HEK293 (cell line): ENCODE results near the gene IFT172.

Experiments
- ZNF830 ChIP-seq: fragments of 450-650 bp; IDR thresholded peaks from 2 replicates; pipeline ENCODE4 v1.5.0; 2018; ENCODE audit warnings: missing biosample characterization, missing genetic modification characterization, low read depth, mild to moderate bottlenecking, moderate library complexity
- TF ChIP-seq, protein P1 (sequence below): fragments of 450-650 bp; formaldehyde crosslinking; IDR thresholded peaks from 2 replicates; pipeline ENCODE4 v1.5.1; 2016; ENCODE audit warnings: missing biosample characterization, missing genetic modification characterization

GRCh38 chr2:27400348-27401135 is 89.0 kb downstream of the IFT172 start:
- no peak for TF ChIP-seq ZNF830 (tag by site-specific recombination)
- TF ChIP-seq, protein P1, sequence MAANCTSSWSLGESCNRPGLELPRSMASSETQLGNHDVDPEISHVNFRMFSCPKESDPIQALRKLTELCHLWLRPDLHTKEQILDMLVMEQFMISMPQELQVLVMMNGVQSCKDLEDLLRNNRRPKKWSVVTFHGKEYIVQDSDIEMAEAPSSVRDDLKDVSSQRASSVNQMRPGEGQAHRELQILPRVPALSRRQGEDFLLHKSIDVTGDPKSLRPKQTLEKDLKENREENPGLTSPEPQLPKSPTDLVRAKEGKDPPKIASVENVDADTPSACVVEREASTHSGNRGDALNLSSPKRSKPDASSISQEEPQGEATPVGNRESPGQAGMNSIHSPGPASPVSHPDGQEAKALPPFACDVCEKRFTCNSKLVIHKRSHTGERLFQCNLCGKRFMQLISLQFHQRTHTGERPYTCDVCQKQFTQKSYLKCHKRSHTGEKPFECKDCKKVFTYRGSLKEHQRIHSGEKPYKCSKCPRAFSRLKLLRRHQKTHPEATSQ (tag by site-specific recombination), result no peak
